Endothelial cell of umbilical vein (primary cell): ENCODE measurements around the gene MAP2K5. TPM values are rescaled to one million over a fixed set of nuclear protein-coding genes. Genes with fewer than 3 reads are reported as not detected.

Experiments
- BruUV-seq: library from RNA; stranded (reverse); fragments of 400-500 nt; replicated peaks from 2 replicates; lab custom pipeline; 2021; lab: Mats Ljungman, UMichigan
- CTCF ChIA-PET: fragments of 300-600, 350-600 bp; sonication (Branson Sonifier 250); formaldehyde crosslinking; loops from one replicate; lab custom pipeline; 2021; ENCODE audit warnings: antibody characterized with exemption, inconsistent platforms; lab: Charles Lee
- POLR2A ChIA-PET: fragments of 300-600, 350-600 bp; sonication (Branson Sonifier 250); formaldehyde crosslinking; loops from one replicate; lab custom pipeline; 2021; ENCODE audit warnings: antibody characterized with exemption, inconsistent platforms; lab: Charles Lee
- DNase-seq: peaks from one replicate; pipeline ENCODE4 v3.0.0-alpha.2; 2011; ENCODE audit warnings: low read depth, low spot score
- FAIRE-seq: peaks from 2 replicates; lab custom pipeline; 2011; peaks lifted over from hg19 to GRCh38; lab: Jason Lieb, UNC
- H2AFZ ChIP-seq: 2 replicates; pipeline ENCODE4 v1.6.0; 2012; ENCODE audit warnings: low read depth, low read length, control low read depth, inconsistent platforms
- H3K27ac ChIP-seq: 2 replicates; pipeline ENCODE4 v1.5.1; 2011; ENCODE audit warnings: low read depth, mild to moderate bottlenecking, control low read depth, low read length, moderate library complexity; ENCODE audit not compliant: insufficient read depth
- H3K27me3 ChIP-seq, 2 experiments: 2 replicates each; pipeline versions ENCODE4 v1.6.0 to v1.6.1; 2011; ENCODE audit warnings: low read length in 2 of 2, mixed read lengths in 1 of 2; ENCODE audit not compliant: control insufficient read depth in 2 of 2, insufficient read depth in 2 of 2
- H3K36me3 ChIP-seq, 2 experiments: 2 replicates in 1 of 2; 3 replicates in 1 of 2; pipeline ENCODE4 v1.5.1; 2011; ENCODE audit warnings: low read length in 2 of 2, mild to moderate bottlenecking in 1 of 2, moderate library complexity in 1 of 2; ENCODE audit not compliant: control insufficient read depth in 2 of 2, insufficient read depth in 2 of 2; ENCODE audit errors: extremely low read depth in 1 of 2
- H3K4me1 ChIP-seq: 3 replicates; pipeline ENCODE4 v1.5.1; 2011; ENCODE audit warnings: mild to moderate bottlenecking, low read length; ENCODE audit not compliant: control insufficient read depth, insufficient read depth; ENCODE audit errors: extremely low read depth
- H3K4me2 ChIP-seq: 2 replicates; pipeline ENCODE4 v1.6.1; 2011; ENCODE audit warnings: low read length, control low read depth, mixed read lengths; ENCODE audit not compliant: insufficient read depth
- H3K4me3 ChIP-seq, 3 experiments: fragments of 200-600 bp in 1 of 3; sonication (generic), shearing (Covaris generic) in 1 of 3; replicated peaks in 1 of 3; 2 replicates each; pipeline ENCODE4 v1.5.1; 2011 to 2016; ENCODE audit warnings: control low read depth in 3 of 3, low read length in 3 of 3, mild to moderate bottlenecking in 2 of 3, inconsistent platforms in 1 of 3, low read depth in 1 of 3, moderate library complexity in 1 of 3; ENCODE audit not compliant: insufficient read depth in 1 of 3
- H3K79me2 ChIP-seq: 2 replicates; pipeline ENCODE4 v1.6.0; 2012; ENCODE audit warnings: low read length, inconsistent platforms; ENCODE audit not compliant: control insufficient read depth, insufficient read depth
- H3K9ac ChIP-seq: replicated peaks from 2 replicates; pipeline ENCODE3; 2011; ENCODE audit warnings: low read length, control low read depth; ENCODE audit not compliant: insufficient read depth; ENCODE audit errors: extremely low read depth
- H3K9me1 ChIP-seq: replicated peaks from 3 replicates; pipeline ENCODE4 v1.6.0; 2011; ENCODE audit warnings: mild to moderate bottlenecking, low read length; ENCODE audit not compliant: control insufficient read depth, insufficient read depth; ENCODE audit errors: extremely low read depth
- H3K9me3 ChIP-seq: replicated peaks from 2 replicates; pipeline ENCODE4 v1.5.1; 2012; ENCODE audit warnings: low read length, inconsistent platforms; ENCODE audit not compliant: control insufficient read depth, insufficient read depth
- H4K20me1 ChIP-seq: replicated peaks from 2 replicates; pipeline ENCODE3; 2011; ENCODE audit warnings: mild to moderate bottlenecking, low read length; ENCODE audit not compliant: control insufficient read depth, insufficient read depth; ENCODE audit errors: extremely low read depth
- CTCF ChIP-seq, 2 donors: IDR thresholded peaks; 1 replicate in 1 of 2; 2 replicates in 1 of 2; pipeline ENCODE4 v1.5.1; 2011; ENCODE audit warnings: low read length in 2 of 2, mild to moderate bottlenecking in 2 of 2, moderate library complexity in 2 of 2, control low read depth in 1 of 2, inconsistent platforms in 1 of 2, low read depth in 1 of 2; ENCODE audit not compliant: insufficient read depth in 1 of 2; ENCODE audit errors: extremely low read depth in 1 of 2
- EZH2 ChIP-seq: IDR thresholded peaks from 2 replicates; pipeline ENCODE4 v1.6.1; 2012; ENCODE audit warnings: borderline replicate concordance, low read depth, mild to moderate bottlenecking, moderate library complexity, low read length, inconsistent platforms; ENCODE audit not compliant: severe bottlenecking
- FOS ChIP-seq: IDR thresholded peaks from 2 replicates; pipeline ENCODE4 v1.6.1; 2011; ENCODE audit warnings: mild to moderate bottlenecking, low read length, moderate library complexity, borderline replicate concordance; ENCODE audit not compliant: insufficient read depth
- GATA2 ChIP-seq: IDR thresholded peaks from 2 replicates; pipeline ENCODE4 v1.7.0; 2011; ENCODE audit warnings: low read depth, mild to moderate bottlenecking, moderate library complexity, mixed read lengths, low read length; ENCODE audit not compliant: insufficient read length, insufficient read depth
- JUN ChIP-seq: IDR thresholded peaks from 2 replicates; pipeline ENCODE4 v1.6.1; 2011; ENCODE audit warnings: borderline replicate concordance, low read depth; ENCODE audit not compliant: insufficient read length, insufficient read depth
- MAX ChIP-seq: IDR thresholded peaks from 2 replicates; pipeline ENCODE4 v1.6.1; 2011; ENCODE audit not compliant: insufficient read depth, insufficient read length
- MYC ChIP-seq: IDR thresholded peaks from one replicate; pipeline ENCODE4 v1.6.1; 2011; ENCODE audit warnings: mild to moderate bottlenecking, low read depth, low read length
- POLR2A ChIP-seq: IDR thresholded peaks from 2 replicates; pipeline ENCODE4 v1.6.1; 2012; ENCODE audit warnings: low read depth, mild to moderate bottlenecking, control low read depth, low read length
- POLR2AphosphoS5 ChIP-seq: IDR thresholded peaks from 2 replicates; pipeline ENCODE4 v1.6.1; 2012; ENCODE audit warnings: low read depth, mild to moderate bottlenecking, control low read depth, low read length, moderate library complexity; ENCODE audit not compliant: insufficient read depth
- dilution Hi-C: fragments of 300-500 bp; cut with MboI; formaldehyde crosslinking; loops from one replicate; pipeline ENCODE4 v1.15.0; 2019; ENCODE audit warnings: low sequenced_read_pairs; ENCODE audit not compliant: extremely low pct_ligation_motif_present
- intact Hi-C: fragments of 100-400 bp; cut with micrococcal nuclease; formaldehyde crosslinking; loops from one replicate; pipeline ENCODE4 v1.10.0; 2022
- polyA plus RNA-seq, 4 experiments: library from polyadenylated mRNA; depleted of rRNA in 3 of 4; stranded (reverse) in 3 of 4; unstranded in 1 of 4; fragments of >200 nt; gene quantifications; 2 replicates each; pipeline versions ENCODE4 v1.2.1 to v1.2.3, GENCODE V29; 2011 to 2012; ENCODE audit warnings: missing spikeins in 1 of 4
- total RNA-seq: library from RNA; stranded (reverse); gene quantifications from 2 replicates; pipeline ENCODE4 v1.2.3, GENCODE V29; 2021

The MAP2K5 gene
- total and polyA plus RNA-seq, 2 donors (not counting 3 experiments of a cell fraction or from before 2014, with no cell fraction given): 4.9 to 24.7 TPM

GRCh38 chr15:67719330-67719959 lies 176.9 kb downstream of the MAP2K5 start:
- Histone ChIP-seq H3K4me2 (no peak overlapping the region), H3K27me3 (no peaks in the 10 kb centered on the region), H3K9me3 (no peaks in the 10 kb centered on the region), H3K4me1 (no peaks in the 10 kb centered on the region), H3K79me2 (no peaks in the 10 kb centered on the region), H2AFZ (no peak overlapping the region), H3K4me3 (no peak overlapping the region), H3K9ac (no peak overlapping the region), H3K27ac (no peak overlapping the region), H4K20me1 (no peaks in the 10 kb centered on the region), H3K36me3 (no peaks in the 10 kb centered on the region), H3K9me1 (no peaks in the 10 kb centered on the region)
- ChIA-PET POLR2A (no interaction called here), CTCF (interaction anchor here (1.4 kb wide), 1 partner anchor 218 kb away, joined by 3 read pairs; no protein-coding TSS in a partner anchor)
- FAIRE-seq (no peak), DNase-seq (no peak)
- intact Hi-C loops: no loop called here
- no TSS peak for BruUV-seq
- TF ChIP-seq GATA2: no peak
- TF ChIP-seq POLR2A: no peak
- dilution Hi-C loops: no loop called here

- intact Hi-C loops: no loop called here
- CTCF ChIA-PET: interaction anchor here (1.4 kb wide), 1 partner anchor 219 kb away, joined by 3 read pairs; no protein-coding TSS in a partner anchor
These were observed 178.2 kb downstream of the MAP2K5 start for GRCh38 chr15:67720556-67721175.

More at GRCh38 chr15:67720556-67721175, 178.2 kb downstream of the MAP2K5 start:
- Histone ChIP-seq H3K27ac (no peak overlapping the region), H3K36me3 (no peaks in the 10 kb centered on the region), H3K4me1 (no peaks in the 10 kb centered on the region), H3K4me2 (no peak overlapping the region), H3K79me2 (no peaks in the 10 kb centered on the region), H2AFZ (no peak overlapping the region), H3K27me3 (no peaks in the 10 kb centered on the region), H3K4me3 (no peak overlapping the region), H3K9ac (no peak overlapping the region), H4K20me1 (no peaks in the 10 kb centered on the region), H3K9me3 (no peaks in the 10 kb centered on the region), H3K9me1 (no peaks in the 10 kb centered on the region)
- no peak for FAIRE-seq
- dilution Hi-C loops: no loop called here
- no peak for DNase-seq
- BruUV-seq: no TSS peak
- POLR2A ChIA-PET: no interaction called here
- TF ChIP-seq GATA2 (no peak), JUN (no peak), POLR2A (no peak), POLR2AphosphoS5 (no peak), MAX (no peak), CTCF (IDR thresholded peaks at IDR 0.05; ENCODE audit: extremely low read depth in 1 of 2, insufficient read depth in 1 of 2, low read depth in 1 of 2, low read length in 2 of 2) (no peak), FOS (no peak), MYC (no peak), EZH2 (no peak)
